Measurements from ENCODE around the gene CMYA5. TPM values are rescaled to one million over a fixed set of nuclear protein-coding genes. Genes with fewer than 3 reads are reported as not detected.

The CMYA5 gene
- total RNA-seq, 2 donors from 2014 or later, result 1,199 to 1,662 TPM

- peaks cover 44% of the 10 kb centered on the region for H3K36me3 ChIP-seq
Measured at GRCh38 chr5:79730564-79730963, 40.9 kb downstream of the CMYA5 start.

DNA sequence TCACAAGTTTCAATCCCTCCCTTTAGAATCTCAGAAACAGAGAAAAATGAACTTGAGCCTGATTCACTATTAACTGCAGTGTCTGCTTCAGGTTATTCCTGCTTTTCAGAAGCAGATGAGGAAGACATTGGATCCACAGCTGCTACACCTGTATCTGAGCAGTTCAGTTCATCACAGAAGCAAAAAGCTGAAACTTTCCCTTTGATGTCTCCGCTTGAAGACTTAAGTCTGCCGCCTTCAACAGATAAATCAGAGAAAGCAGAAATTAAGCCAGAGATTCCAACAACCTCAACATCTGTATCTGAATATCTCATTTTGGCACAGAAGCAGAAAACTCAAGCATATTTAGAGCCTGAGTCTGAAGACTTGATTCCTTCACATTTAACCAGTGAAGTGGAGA is 42.1 kb downstream of the CMYA5 start:
- no peak for DNase-seq (ENCODE audit: low spot score)
- H3K27me3 ChIP-seq, result no peaks in the 10 kb centered on the region
- no peaks in the 10 kb centered on the region for H3K9me3 ChIP-seq
- TF ChIP-seq, protein P1, sequence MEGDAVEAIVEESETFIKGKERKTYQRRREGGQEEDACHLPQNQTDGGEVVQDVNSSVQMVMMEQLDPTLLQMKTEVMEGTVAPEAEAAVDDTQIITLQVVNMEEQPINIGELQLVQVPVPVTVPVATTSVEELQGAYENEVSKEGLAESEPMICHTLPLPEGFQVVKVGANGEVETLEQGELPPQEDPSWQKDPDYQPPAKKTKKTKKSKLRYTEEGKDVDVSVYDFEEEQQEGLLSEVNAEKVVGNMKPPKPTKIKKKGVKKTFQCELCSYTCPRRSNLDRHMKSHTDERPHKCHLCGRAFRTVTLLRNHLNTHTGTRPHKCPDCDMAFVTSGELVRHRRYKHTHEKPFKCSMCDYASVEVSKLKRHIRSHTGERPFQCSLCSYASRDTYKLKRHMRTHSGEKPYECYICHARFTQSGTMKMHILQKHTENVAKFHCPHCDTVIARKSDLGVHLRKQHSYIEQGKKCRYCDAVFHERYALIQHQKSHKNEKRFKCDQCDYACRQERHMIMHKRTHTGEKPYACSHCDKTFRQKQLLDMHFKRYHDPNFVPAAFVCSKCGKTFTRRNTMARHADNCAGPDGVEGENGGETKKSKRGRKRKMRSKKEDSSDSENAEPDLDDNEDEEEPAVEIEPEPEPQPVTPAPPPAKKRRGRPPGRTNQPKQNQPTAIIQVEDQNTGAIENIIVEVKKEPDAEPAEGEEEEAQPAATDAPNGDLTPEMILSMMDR (IDR thresholded peaks at IDR 0.05), result no peak
- no peak overlapping the region for H3K4me3 ChIP-seq
- peaks cover 43% of the 10 kb centered on the region for H3K36me3 ChIP-seq
- peaks cover 0 to 13% of the 10 kb centered on the region in 2 donors for H3K4me1 ChIP-seq
- peak overlapping the region in 1 of 2 donors; percentile 19 for H3K27ac ChIP-seq

More at GRCh38 chr5:79730564-79730963, 40.9 kb downstream of the CMYA5 start:
- H3K4me3 ChIP-seq, result no peak overlapping the region
- TF ChIP-seq, protein P1 (IDR thresholded peaks at IDR 0.05), result no peak
- H3K9me3 ChIP-seq, result no peaks in the 10 kb centered on the region
- H3K27me3 ChIP-seq, result no peaks in the 10 kb centered on the region
- H3K4me1 ChIP-seq, result peaks cover 0 to 12% of the 10 kb centered on the region in 2 donors
- DNase-seq (ENCODE audit: low spot score), result no peak
- peak overlapping the region in 1 of 2 donors; percentile 87 for H3K27ac ChIP-seq

DNA sequence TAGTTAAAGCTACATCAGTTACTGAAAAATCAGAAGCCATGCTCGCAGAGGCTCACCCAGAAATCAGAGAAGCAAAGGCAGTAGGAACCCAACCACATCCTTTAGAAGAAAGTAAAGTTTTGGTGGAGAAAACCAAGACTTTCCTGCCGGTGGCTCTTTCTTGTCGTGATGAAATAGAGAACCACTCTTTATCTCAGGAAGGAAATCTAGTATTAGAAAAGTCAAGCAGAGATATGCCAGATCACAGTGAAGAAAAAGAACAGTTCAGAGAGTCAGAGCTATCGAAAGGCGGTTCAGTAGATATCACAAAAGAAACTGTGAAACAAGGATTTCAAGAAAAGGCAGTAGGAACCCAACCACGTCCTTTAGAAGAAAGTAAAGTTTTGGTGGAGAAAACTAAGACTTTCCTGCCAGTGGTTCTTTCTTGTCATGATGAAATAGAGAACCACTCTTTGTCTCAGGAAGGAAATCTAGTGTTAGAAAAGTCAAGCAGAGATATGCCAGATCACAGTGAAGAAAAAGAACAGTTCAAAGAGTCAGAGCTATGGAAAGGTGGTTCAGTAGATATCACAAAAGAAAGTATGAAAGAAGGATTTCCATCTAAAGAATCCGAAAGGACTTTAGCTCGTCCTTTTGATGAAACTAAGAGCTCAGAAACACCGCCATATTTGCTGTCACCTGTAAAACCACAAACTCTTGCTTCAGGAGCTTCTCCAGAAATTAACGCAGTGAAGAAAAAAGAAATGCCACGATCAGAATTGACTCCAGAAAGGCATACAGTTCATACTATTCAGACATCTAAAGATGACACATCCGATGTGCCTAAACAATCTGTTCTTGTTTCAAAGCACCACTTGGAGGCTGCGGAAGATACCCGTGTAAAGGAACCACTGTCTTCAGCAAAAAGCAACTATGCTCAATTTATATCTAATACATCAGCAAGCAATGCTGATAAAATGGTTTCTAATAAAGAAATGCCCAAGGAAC is 47.2 kb downstream of the CMYA5 start:
- Histone ChIP-seq H3K27me3 (no peaks in the 10 kb centered on the region), H3K9me3 (no peaks in the 10 kb centered on the region), H3K4me1 (peaks cover 0 to 13% of the 10 kb centered on the region in 2 donors), H3K27ac (peak overlapping the region in 1 of 2 donors; percentile 11), H3K4me3 (no peak overlapping the region), H3K36me3 (peaks cover 28% of the 10 kb centered on the region)
- TF ChIP-seq, protein P1 (IDR thresholded peaks at IDR 0.05), result no peak
- no peak for DNase-seq (ENCODE audit: low spot score)

DNA sequence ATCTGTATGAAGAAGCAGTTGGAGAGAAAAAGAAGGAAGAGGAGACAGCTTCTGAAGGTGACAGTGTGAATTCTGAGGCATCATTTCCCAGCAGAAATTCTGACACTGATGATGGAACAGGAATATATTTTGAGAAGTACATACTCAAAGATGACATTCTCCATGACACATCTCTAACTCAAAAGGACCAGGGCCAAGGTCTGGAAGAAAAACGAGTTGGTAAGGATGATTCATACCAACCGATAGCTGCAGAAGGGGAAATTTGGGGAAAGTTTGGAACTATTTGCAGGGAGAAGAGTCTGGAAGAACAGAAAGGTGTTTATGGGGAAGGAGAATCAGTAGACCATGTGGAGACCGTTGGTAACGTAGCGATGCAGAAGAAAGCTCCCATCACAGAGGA is 48.7 kb downstream of the CMYA5 start:
- no peaks in the 10 kb centered on the region for H3K27me3 ChIP-seq
- no peak overlapping the region for H3K4me3 ChIP-seq
- no peak overlapping the region for H3K27ac ChIP-seq
- TF ChIP-seq, protein P1 (IDR thresholded peaks at IDR 0.05), result no peak
- no peak for DNase-seq (ENCODE audit: low spot score)
- peaks cover 20% of the 10 kb centered on the region for H3K36me3 ChIP-seq
- H3K4me1 ChIP-seq, result peaks cover 0 to 6% of the 10 kb centered on the region in 2 donors
- no peaks in the 10 kb centered on the region for H3K9me3 ChIP-seq

GRCh38 chr5:79742549-79743136 is 53.0 kb downstream of the CMYA5 start:
- Histone ChIP-seq H3K4me1 (no peaks in the 10 kb centered on the region), H3K36me3 (peaks cover 53% of the 10 kb centered on the region), H3K27ac (peak overlapping the region; percentile 31 to 79), H3K9me3 (no peaks in the 10 kb centered on the region), H3K4me3 (no peak overlapping the region), H3K27me3 (no peaks in the 10 kb centered on the region)
- TF ChIP-seq, protein P1 (IDR thresholded peaks at IDR 0.05), result no peak
- DNase-seq (ENCODE audit: low spot score), result no peak

All from right atrium auricular region (tissue), 2 donors.